Measurements from ENCODE around the gene DCDC2C.
A peak's percentile ranks its signal among the peaks of the same experiment; 100 is the strongest.

GRCh38 chr2:3738454-3738853 lies 35.1 kb downstream of the DCDC2C start:
- TF ChIP-seq CTCF (conservative IDR thresholded peaks at IDR 0.05 in 1 of 2, IDR thresholded peaks at IDR 0.05 in 1 of 2; ENCODE audit: low read depth in 1 of 2, low read length in 2 of 2) (peak in 1 of 2 donors; percentile 33), EZH2 (IDR thresholded peaks at IDR 0.05; ENCODE audit: low read length, missing control alignments) (no peak)

Measured in fibroblast of lung (primary cell).